ENCODE results near the gene PYGO1.

GRCh38 chr15:55615445-55615844 is 27.3 kb upstream of the PYGO1 start:
- TF ChIP-seq CTCF (conservative IDR thresholded peaks at IDR 0.05; ENCODE audit: low read length) (no peak), EZH2phosphoT487 (IDR thresholded peaks at IDR 0.05; ENCODE audit: borderline replicate concordance, low read depth, low read length) (no peak)

Measured in OCI-LY7 (cell line).